GM10266 (cell line): Measurements from ENCODE around the gene DIP2C.

Experiments
- DNase-seq: peaks from one replicate; pipeline ENCODE4 v3.0.0; 2012; ENCODE audit errors: extremely low spot score
- CTCF ChIP-seq: IDR thresholded peaks from 2 replicates; pipeline ENCODE4 v1.5.1; 2012; ENCODE audit warnings: mild to moderate bottlenecking, low read depth; ENCODE audit not compliant: control insufficient read depth, insufficient read depth; ENCODE audit errors: missing control alignments

DIP2C gene

GRCh38 chr10:570628-571163, 118.8 kb downstream of the DIP2C start:
- DNase-seq: no peak
- TF ChIP-seq CTCF: no peak

- TF ChIP-seq CTCF: no peak
- no peak for DNase-seq
Measured at GRCh38 chr10:569961-570627, 119.4 kb downstream of the DIP2C start.

GRCh38 chr10:568848-569247, 120.6 kb downstream of the DIP2C start:
- no peak for TF ChIP-seq CTCF
- DNase-seq: no peak

- no peak for DNase-seq
- TF ChIP-seq CTCF: no peak
Measured at GRCh38 chr10:567869-568268, 121.6 kb downstream of the DIP2C start.

- TF ChIP-seq CTCF: no peak
- no peak for DNase-seq
Measured at GRCh38 chr10:566241-566885, 123.1 kb downstream of the DIP2C start.

- DNase-seq: no peak
- no peak for TF ChIP-seq CTCF
Measured at GRCh38 chr10:565676-566075, 123.8 kb downstream of the DIP2C start.

GRCh38 chr10:565146-565545, 124.3 kb downstream of the DIP2C start:
- no peak for DNase-seq
- no peak for TF ChIP-seq CTCF
